HL-60 (cell line): Measurements from ENCODE around the gene NPRL2.
"Not testable (repeated sequence)": the region's sequence is repeated elsewhere in the genome, so short reads cannot be mapped to it uniquely, and the experiment has no call there.

Experiments
- DNase-seq, 2 experiments: peaks; one replicate each; pipeline ENCODE4 v3.0.0-alpha.2; 2010 to 2020; ENCODE audit warnings: low read depth in 1 of 2, low spot score in 1 of 2
- H3K27ac ChIP-seq: fragments of 250-450 bp; sonication (Bioruptor Pico); replicated peaks from 2 replicates; pipeline ENCODE4 v1.5.1; 2020; ENCODE audit warnings: mild to moderate bottlenecking, moderate library complexity
- H3K27me3 ChIP-seq: fragments of 250-450 bp; sonication (Bioruptor Pico); 2 replicates; pipeline ENCODE4 v1.5.1; 2021; ENCODE audit warnings: mild to moderate bottlenecking, moderate library complexity; ENCODE audit not compliant: insufficient read depth, poor library complexity, severe bottlenecking
- H3K4me3 ChIP-seq: replicated peaks from 2 replicates; pipeline ENCODE4 v1.5.1; 2011; ENCODE audit warnings: mild to moderate bottlenecking, control low read depth, low read length; ENCODE audit not compliant: insufficient read depth
- GABPA ChIP-seq: IDR thresholded peaks from 2 replicates; pipeline ENCODE4 v1.6.1; 2012; ENCODE audit warnings: low read depth
- POLR2AphosphoS5 ChIP-seq: IDR thresholded peaks from 2 replicates; pipeline ENCODE4 v1.6.1; 2012; ENCODE audit warnings: low read depth
- SPI1 ChIP-seq: IDR thresholded peaks from 2 replicates; pipeline ENCODE4 v1.6.1; 2012; ENCODE audit warnings: low read depth, mild to moderate bottlenecking, borderline replicate concordance
- TF ChIP-seq, protein P1 (sequence below): IDR thresholded peaks from 2 replicates; pipeline ENCODE4 v1.6.1; 2012; ENCODE audit warnings: low read depth; ENCODE audit not compliant: insufficient replicate concordance
- TF ChIP-seq, protein P2 (sequence below): IDR thresholded peaks from one replicate; pipeline ENCODE4 v1.5.1; 2011; ENCODE audit warnings: low read length, control low read depth, inconsistent platforms; ENCODE audit not compliant: insufficient read depth

Gene NPRL2

DNA sequence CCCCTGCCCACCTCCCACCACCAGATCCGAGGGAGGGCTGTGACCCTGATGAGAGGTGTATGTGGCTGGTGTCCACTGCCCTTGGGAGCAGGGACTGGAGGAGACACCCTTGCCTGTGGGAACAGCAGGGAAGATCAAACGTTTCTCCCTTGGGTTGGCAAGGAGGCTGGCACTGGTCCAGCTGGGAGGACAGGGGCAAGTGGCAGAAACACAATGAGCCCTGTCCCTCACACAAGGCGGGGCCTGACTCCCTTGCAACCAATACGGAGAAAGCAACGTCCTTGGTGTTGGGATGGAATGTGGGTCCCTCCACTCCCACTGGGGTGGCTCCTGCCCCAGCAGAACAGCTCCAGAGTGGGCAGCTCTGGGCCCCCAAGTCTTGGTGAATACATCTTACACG is 33.3 kb downstream of the NPRL2 start:
- no peak for DNase-seq
- H3K27ac ChIP-seq: no peak overlapping the region
- H3K27me3 ChIP-seq: no peaks in the 10 kb centered on the region
- H3K4me3 ChIP-seq: no peak overlapping the region
- TF ChIP-seq, protein P1, sequence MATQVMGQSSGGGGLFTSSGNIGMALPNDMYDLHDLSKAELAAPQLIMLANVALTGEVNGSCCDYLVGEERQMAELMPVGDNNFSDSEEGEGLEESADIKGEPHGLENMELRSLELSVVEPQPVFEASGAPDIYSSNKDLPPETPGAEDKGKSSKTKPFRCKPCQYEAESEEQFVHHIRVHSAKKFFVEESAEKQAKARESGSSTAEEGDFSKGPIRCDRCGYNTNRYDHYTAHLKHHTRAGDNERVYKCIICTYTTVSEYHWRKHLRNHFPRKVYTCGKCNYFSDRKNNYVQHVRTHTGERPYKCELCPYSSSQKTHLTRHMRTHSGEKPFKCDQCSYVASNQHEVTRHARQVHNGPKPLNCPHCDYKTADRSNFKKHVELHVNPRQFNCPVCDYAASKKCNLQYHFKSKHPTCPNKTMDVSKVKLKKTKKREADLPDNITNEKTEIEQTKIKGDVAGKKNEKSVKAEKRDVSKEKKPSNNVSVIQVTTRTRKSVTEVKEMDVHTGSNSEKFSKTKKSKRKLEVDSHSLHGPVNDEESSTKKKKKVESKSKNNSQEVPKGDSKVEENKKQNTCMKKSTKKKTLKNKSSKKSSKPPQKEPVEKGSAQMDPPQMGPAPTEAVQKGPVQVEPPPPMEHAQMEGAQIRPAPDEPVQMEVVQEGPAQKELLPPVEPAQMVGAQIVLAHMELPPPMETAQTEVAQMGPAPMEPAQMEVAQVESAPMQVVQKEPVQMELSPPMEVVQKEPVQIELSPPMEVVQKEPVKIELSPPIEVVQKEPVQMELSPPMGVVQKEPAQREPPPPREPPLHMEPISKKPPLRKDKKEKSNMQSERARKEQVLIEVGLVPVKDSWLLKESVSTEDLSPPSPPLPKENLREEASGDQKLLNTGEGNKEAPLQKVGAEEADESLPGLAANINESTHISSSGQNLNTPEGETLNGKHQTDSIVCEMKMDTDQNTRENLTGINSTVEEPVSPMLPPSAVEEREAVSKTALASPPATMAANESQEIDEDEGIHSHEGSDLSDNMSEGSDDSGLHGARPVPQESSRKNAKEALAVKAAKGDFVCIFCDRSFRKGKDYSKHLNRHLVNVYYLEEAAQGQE: no peak
- TF ChIP-seq, protein P2, sequence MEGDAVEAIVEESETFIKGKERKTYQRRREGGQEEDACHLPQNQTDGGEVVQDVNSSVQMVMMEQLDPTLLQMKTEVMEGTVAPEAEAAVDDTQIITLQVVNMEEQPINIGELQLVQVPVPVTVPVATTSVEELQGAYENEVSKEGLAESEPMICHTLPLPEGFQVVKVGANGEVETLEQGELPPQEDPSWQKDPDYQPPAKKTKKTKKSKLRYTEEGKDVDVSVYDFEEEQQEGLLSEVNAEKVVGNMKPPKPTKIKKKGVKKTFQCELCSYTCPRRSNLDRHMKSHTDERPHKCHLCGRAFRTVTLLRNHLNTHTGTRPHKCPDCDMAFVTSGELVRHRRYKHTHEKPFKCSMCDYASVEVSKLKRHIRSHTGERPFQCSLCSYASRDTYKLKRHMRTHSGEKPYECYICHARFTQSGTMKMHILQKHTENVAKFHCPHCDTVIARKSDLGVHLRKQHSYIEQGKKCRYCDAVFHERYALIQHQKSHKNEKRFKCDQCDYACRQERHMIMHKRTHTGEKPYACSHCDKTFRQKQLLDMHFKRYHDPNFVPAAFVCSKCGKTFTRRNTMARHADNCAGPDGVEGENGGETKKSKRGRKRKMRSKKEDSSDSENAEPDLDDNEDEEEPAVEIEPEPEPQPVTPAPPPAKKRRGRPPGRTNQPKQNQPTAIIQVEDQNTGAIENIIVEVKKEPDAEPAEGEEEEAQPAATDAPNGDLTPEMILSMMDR: no peak
- TF ChIP-seq SPI1 (no peak), POLR2AphosphoS5 (no peak), GABPA (no peak)

DNA sequence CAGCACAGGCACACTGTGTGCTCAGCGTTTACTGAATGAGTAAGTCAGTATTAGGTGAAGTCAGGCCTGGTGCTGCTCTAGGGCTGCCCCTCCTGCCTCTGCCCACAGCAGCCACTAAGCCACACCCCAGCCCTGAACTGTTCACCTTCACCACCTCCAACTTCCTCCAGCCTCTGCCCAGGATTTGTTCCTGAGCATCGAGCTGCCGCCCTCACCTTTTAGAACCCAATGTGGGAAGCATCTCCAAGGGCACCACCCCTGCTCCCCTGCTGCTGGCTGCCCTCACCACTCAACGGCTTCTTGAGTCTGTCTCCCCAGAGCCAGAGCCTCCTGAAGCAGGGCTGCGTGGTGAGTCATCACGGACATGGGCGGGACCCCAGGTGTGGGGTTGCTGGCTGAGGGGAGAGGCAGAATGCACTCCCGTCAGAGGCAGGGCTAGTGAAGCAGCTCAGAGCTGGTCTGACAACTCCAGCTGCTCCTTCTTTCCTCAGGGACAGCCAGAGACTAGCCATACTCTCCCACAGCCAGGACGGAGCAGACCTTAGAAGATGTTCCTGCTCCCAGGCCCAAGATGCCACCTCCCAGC is 33.8 kb downstream of the NPRL2 start:
- no peak overlapping the region for H3K4me3 ChIP-seq
- H3K27ac ChIP-seq: no peak overlapping the region
- H3K27me3 ChIP-seq: no peaks in the 10 kb centered on the region
- no peak for DNase-seq
- TF ChIP-seq POLR2AphosphoS5: no peak
- no peak for TF ChIP-seq GABPA
- TF ChIP-seq, protein P1: no peak
- no peak for TF ChIP-seq SPI1
- TF ChIP-seq, protein P2: no peak

DNA sequence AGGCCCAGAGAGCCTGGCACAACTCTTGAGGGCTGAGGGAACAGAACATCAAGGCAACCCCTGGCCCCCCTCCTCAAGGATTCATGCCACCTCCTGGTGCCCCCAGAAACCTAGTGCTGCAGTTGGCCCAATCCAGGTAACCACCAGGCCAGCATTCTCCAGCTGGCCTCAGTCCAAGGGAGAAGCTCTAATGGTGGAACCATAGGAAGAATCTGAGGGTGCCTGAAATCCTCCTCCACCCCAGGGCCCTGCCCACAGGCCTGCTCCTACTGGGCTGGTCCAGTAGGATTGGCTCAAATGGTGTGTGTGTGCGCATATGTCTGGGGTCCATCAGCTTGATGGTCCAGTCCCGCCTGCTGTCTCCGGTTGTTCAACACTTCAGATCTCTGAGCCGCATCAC is 35.8 kb downstream of the NPRL2 start:
- H3K4me3 ChIP-seq: no peak overlapping the region
- DNase-seq: no peak
- no peak for TF ChIP-seq POLR2AphosphoS5
- no peaks in the 10 kb centered on the region for H3K27me3 ChIP-seq
- H3K27ac ChIP-seq: no peak overlapping the region

DNA sequence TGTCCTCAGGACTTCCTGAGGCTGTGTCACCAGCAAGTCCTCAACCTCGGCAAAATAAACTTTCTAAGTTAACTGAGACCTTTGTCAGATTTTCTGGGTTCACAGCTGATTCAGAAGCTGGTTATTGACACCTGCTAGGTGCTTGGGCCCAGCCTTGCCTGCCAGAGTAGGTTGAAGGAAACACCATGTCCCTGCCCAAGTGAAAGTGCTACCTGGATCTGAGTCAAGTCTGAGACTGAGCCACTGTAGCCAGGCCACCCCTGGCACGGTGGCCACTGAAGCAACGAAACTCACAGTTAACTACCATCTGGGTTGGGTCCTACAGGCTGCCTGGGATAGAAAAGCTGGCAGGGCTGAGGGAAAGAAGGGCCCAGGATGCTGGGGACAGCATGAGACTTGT is 36.2 kb downstream of the NPRL2 start:
- Histone ChIP-seq H3K27ac (no peak overlapping the region), H3K4me3 (no peak overlapping the region), H3K27me3 (no peaks in the 10 kb centered on the region)
- TF ChIP-seq SPI1 (no peak), GABPA (no peak), POLR2AphosphoS5 (no peak)
- TF ChIP-seq, protein P2: no peak
- TF ChIP-seq, protein P1: no peak
- no peak for DNase-seq

DNA sequence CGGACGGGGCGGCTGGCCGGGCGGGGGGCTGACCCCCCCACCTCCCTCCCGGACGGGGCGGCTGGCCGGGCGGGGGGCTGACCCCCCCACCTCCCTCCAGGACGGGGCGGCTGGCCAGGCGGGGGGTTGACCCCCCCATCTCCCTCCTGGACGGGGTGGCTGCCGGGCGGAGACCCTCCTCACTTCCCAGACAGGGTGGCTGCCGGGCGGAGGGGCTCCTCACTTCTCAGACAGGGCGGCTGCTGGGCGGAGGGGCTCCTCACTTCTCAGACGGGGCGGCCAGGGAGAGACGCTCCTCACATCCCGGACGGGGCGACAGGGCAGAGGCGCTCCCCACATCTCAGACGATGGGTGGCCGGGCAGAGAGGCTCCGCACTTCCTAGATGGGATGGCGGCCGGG is 38.5 kb downstream of the NPRL2 start:
- DNase-seq, H3K27me3 ChIP-seq, H3K4me3 ChIP-seq, H3K27ac ChIP-seq: not testable (repeated sequence)
